Amniotic stem cell (primary cell): ENCODE measurements around the gene PIAS1.
"Not testable (repeated sequence)": the region's sequence is repeated elsewhere in the genome, so short reads cannot be mapped to it uniquely, and the experiment has no call there.

Experiments used
- DNase-seq: peaks from one replicate; lab custom pipeline; 2025; lab: John Stamatoyannopoulos, UW

The PIAS1 gene

GRCh38 chr15:68204361-68204760, 150.2 kb downstream of the PIAS1 start:
- DNase-seq = no peak

GRCh38 chr15:68204776-68205557, 150.9 kb downstream of the PIAS1 start, which contains the start of gene CALML4:
Gene CALML4, minus strand, starts transcription at chr15:68205332. Its CDS starts 85 bp downstream, at chr15:68205247.
- no peak for DNase-seq

- DNase-seq = no peak
Measured at GRCh38 chr15:68205558-68205944, 151.4 kb downstream of the PIAS1 start.

- no peak for DNase-seq
Measured at GRCh38 chr15:68205954-68206539, 151.9 kb downstream of the PIAS1 start.

- DNase-seq = no peak
Measured at GRCh38 chr15:68206711-68207151, 152.6 kb downstream of the PIAS1 start.

- DNase-seq = no peak
Measured at GRCh38 chr15:68207176-68207935, 153.2 kb downstream of the PIAS1 start.

- no peak for DNase-seq
Measured at GRCh38 chr15:68208136-68208535, 154.0 kb downstream of the PIAS1 start.

- DNase-seq = no peak
Measured at GRCh38 chr15:68208636-68209240, 154.6 kb downstream of the PIAS1 start.

- no peak for DNase-seq
Measured at GRCh38 chr15:68209272-68209671, 155.2 kb downstream of the PIAS1 start.

- no peak for DNase-seq
Measured at GRCh38 chr15:68209735-68210408, 155.8 kb downstream of the PIAS1 start.

- DNase-seq = no peak
Measured at GRCh38 chr15:68210409-68210756, 156.3 kb downstream of the PIAS1 start.

- DNase-seq = peak; percentile 12
Measured at GRCh38 chr15:68210821-68211655, 156.9 kb downstream of the PIAS1 start.

GRCh38 chr15:68211656-68212320, 157.7 kb downstream of the PIAS1 start:
- DNase-seq = no peak

GRCh38 chr15:68213491-68213845, 159.4 kb downstream of the PIAS1 start:
- DNase-seq = not testable (repeated sequence)

- DNase-seq = no peak
Measured at GRCh38 chr15:68213991-68214837, 160.1 kb downstream of the PIAS1 start.

GRCh38 chr15:68214838-68215254, 160.7 kb downstream of the PIAS1 start:
- no peak for DNase-seq

- no peak for DNase-seq
Measured at GRCh38 chr15:68217341-68217740, 163.2 kb downstream of the PIAS1 start.

GRCh38 chr15:68218331-68218730, 164.2 kb downstream of the PIAS1 start:
- DNase-seq = no peak
